HEK293 (cell line): ENCODE results near the gene NAT14.

Source experiments
- CTCF ChIA-PET: fragments of 350-600 bp; formaldehyde crosslinking; extraction: SDS; loops from one replicate; lab custom pipeline; 2021; ENCODE audit warnings: antibody characterized with exemption; lab: Yijun Ruan, JAX
- POLR2A ChIA-PET: fragments of 300-600 bp; formaldehyde crosslinking; extraction: SDS; loops from one replicate; lab custom pipeline; 2020; ENCODE audit warnings: antibody characterized with exemption, inconsistent platforms; lab: Yijun Ruan, JAX
- H3K27ac ChIP-seq: fragments of 200-500 bp; sonication (Bioruptor generic); 2 replicates; pipeline ENCODE4 v1.5.1; 2014; ENCODE audit warnings: low read depth, low read length, control low read depth, inconsistent platforms; ENCODE audit errors: extremely low read depth
- H3K36me3 ChIP-seq, 2 experiments: fragments of 200-500 bp in 1 of 2; sonication (Bioruptor generic) in 1 of 2; 1 replicate in 1 of 2; 2 replicates in 1 of 2; pipeline ENCODE4 v1.5.1; 2014 to 2017; ENCODE audit warnings: inconsistent platforms in 2 of 2, low read length in 2 of 2; ENCODE audit not compliant: control insufficient read depth in 2 of 2, insufficient read depth in 1 of 2
- H3K4me1 ChIP-seq: fragments of 200-500 bp; sonication (Bioruptor generic); 2 replicates; pipeline ENCODE4 v1.5.1; 2014; ENCODE audit warnings: mild to moderate bottlenecking, low read length, inconsistent platforms; ENCODE audit not compliant: control insufficient read depth, insufficient read depth
- H3K4me3 ChIP-seq: 2 replicates; pipeline ENCODE4 v1.5.1; 2011; ENCODE audit warnings: low read depth, mild to moderate bottlenecking, control low read depth, low read length, moderate library complexity
- H3K9me3 ChIP-seq: fragments of 200-500 bp; sonication (Bioruptor generic); 2 replicates; pipeline ENCODE4 v1.5.1; 2014; ENCODE audit warnings: low read depth, low read length, inconsistent platforms; ENCODE audit not compliant: control insufficient read depth, insufficient read depth
- AEBP2 ChIP-seq: fragments of 450-650 bp; formaldehyde crosslinking; IDR thresholded peaks from 2 replicates; pipeline ENCODE4 v1.5.1; 2016; ENCODE audit warnings: missing biosample characterization, missing genetic modification characterization, borderline replicate concordance
- GLI4 ChIP-seq: fragments of 450-650 bp; formaldehyde crosslinking; IDR thresholded peaks from 2 replicates; pipeline ENCODE4 v1.5.1; 2016; ENCODE audit warnings: missing biosample characterization, missing genetic modification characterization
- GLIS2 ChIP-seq: fragments of 450-650 bp; formaldehyde crosslinking; IDR thresholded peaks from 2 replicates; pipeline ENCODE4 v1.5.1; 2016; ENCODE audit warnings: missing biosample characterization, missing genetic modification characterization
- HOXC10 ChIP-seq: sonication (generic); formaldehyde crosslinking; IDR thresholded peaks from 2 replicates; pipeline ENCODE4 v1.8.1; 2023; ENCODE audit warnings: mild to moderate bottlenecking, missing genetic modification reagents
- SALL2 ChIP-seq: fragments of 450-650 bp; formaldehyde crosslinking; IDR thresholded peaks from 2 replicates; pipeline ENCODE4 v1.5.0; 2017; ENCODE audit warnings: missing biosample characterization, mild to moderate bottlenecking, missing genetic modification characterization, borderline replicate concordance
- SCRT1 ChIP-seq: fragments of 450-650 bp; formaldehyde crosslinking; IDR thresholded peaks from 2 replicates; pipeline ENCODE4 v1.5.1; 2016; ENCODE audit warnings: missing biosample characterization, missing genetic modification characterization, borderline replicate concordance
- SCRT2 ChIP-seq: fragments of 450-650 bp; formaldehyde crosslinking; IDR thresholded peaks from 2 replicates; pipeline ENCODE4 v1.5.1; 2016; ENCODE audit warnings: missing biosample characterization, missing genetic modification characterization
- TCF7L2 ChIP-seq: IDR thresholded peaks from 2 replicates; pipeline ENCODE4 v1.6.1; 2011; ENCODE audit warnings: low read depth, mild to moderate bottlenecking, inconsistent platforms, low read length, moderate library complexity, borderline replicate concordance
- ZFHX2 ChIP-seq: fragments of 450-650 bp; formaldehyde crosslinking; conservative IDR thresholded peaks from 2 replicates; pipeline ENCODE4 v1.5.1; 2016; ENCODE audit warnings: missing biosample characterization, missing genetic modification characterization
- ZNF114 ChIP-seq: fragments of 450-650 bp; formaldehyde crosslinking; IDR thresholded peaks from 2 replicates; pipeline ENCODE4 v1.5.0; 2017; ENCODE audit warnings: missing biosample characterization, missing genetic modification characterization
- ZNF121 ChIP-seq: fragments of 450-650 bp; formaldehyde crosslinking; IDR thresholded peaks from 2 replicates; pipeline ENCODE4 v1.5.1; 2016; ENCODE audit warnings: missing biosample characterization, missing genetic modification characterization
- ZNF302 ChIP-seq: fragments of 450-650 bp; formaldehyde crosslinking; IDR thresholded peaks from 2 replicates; pipeline ENCODE4 v1.5.1; 2016; ENCODE audit warnings: missing biosample characterization, missing genetic modification characterization, low read depth
- ZNF335 ChIP-seq: fragments of 450-650 bp; formaldehyde crosslinking; conservative IDR thresholded peaks from 2 replicates; pipeline ENCODE4 v1.5.1; 2016; ENCODE audit warnings: missing biosample characterization, missing genetic modification characterization
- ZNF366 ChIP-seq: fragments of 450-650 bp; formaldehyde crosslinking; conservative IDR thresholded peaks from 2 replicates; pipeline ENCODE4 v1.5.1; 2016; ENCODE audit warnings: missing biosample characterization, missing genetic modification characterization
- ZNF558 ChIP-seq: fragments of 450-650 bp; formaldehyde crosslinking; IDR thresholded peaks from 2 replicates; pipeline ENCODE4 v1.5.1; 2016; ENCODE audit warnings: missing biosample characterization, missing genetic modification characterization
- ZNF621 ChIP-seq: fragments of 450-650 bp; formaldehyde crosslinking; IDR thresholded peaks from 2 replicates; pipeline ENCODE4 v1.5.1; 2017; ENCODE audit warnings: missing biosample characterization, missing genetic modification characterization
- ZNF837 ChIP-seq: fragments of 450-650 bp; formaldehyde crosslinking; IDR thresholded peaks from 2 replicates; pipeline ENCODE4 v1.5.1; 2016; ENCODE audit warnings: missing biosample characterization, missing genetic modification characterization

The NAT14 gene

GRCh38 chr19:55490478-55491432, 5.8 kb downstream of the NAT14 start:
- CTCF ChIA-PET: interaction anchor here (1.8 to 4.4 kb wide), 3 partner anchors 14 to 116 kb away, joined by 8 to 28 read pairs (median 12); partner anchors contain the start of gene ZNF865
- TF ChIP-seq GLIS2 (tag by site-specific recombination): peak; percentile 9; the same call in 1 of the 2 replicates
- TF ChIP-seq ZNF335 (tag by site-specific recombination): peak; percentile 39; the same call in 1 of the 2 replicates
- TF ChIP-seq ZNF302 (tag by site-specific recombination): no peak
- TF ChIP-seq TCF7L2: no peak
- TF ChIP-seq ZFHX2 (tag by site-specific recombination): peak; percentile 46; the same call in 1 of the 2 replicates
- no peak for TF ChIP-seq HOXC10 (CRISPR knock-in tag)

GRCh38 chr19:55491546-55492360, 6.8 kb downstream of the NAT14 start:
- H3K36me3 ChIP-seq: no peaks in the 10 kb centered on the region
- CTCF ChIA-PET: interaction anchor here (0.6 to 4.4 kb wide), 5 partner anchors 11 to 129 kb away, joined by 3 to 28 read pairs (median 8); partner anchors contain the start of gene ZNF865
- TF ChIP-seq GLI4: no peak
- TF ChIP-seq ZNF366 (tag by site-specific recombination): peak; percentile 86
- peak; percentile 40; the same call in 1 of the 2 replicates for TF ChIP-seq GLIS2 (tag by site-specific recombination)
- TF ChIP-seq ZNF621: no peak
- H3K9me3 ChIP-seq: no peaks in the 10 kb centered on the region
- H3K4me1 ChIP-seq: peaks cover 8% of the 10 kb centered on the region
- H3K27ac ChIP-seq: no peak overlapping the region
- no peak overlapping the region for H3K4me3 ChIP-seq
- POLR2A ChIA-PET: interaction anchor here (0.5 to 0.6 kb wide), 3 partner anchors 19 to 143 kb away, joined by 3 to 8 read pairs (median 4); partner anchors contain the start of gene ZNF784

More at GRCh38 chr19:55490478-55491432, 5.8 kb downstream of the NAT14 start:
- Histone ChIP-seq H3K36me3 (no peaks in the 10 kb centered on the region), H3K4me3 (no peak overlapping the region), H3K4me1 (peaks cover 16% of the 10 kb centered on the region), H3K9me3 (no peaks in the 10 kb centered on the region), H3K27ac (no peak overlapping the region)
- POLR2A ChIA-PET: interaction anchor here (0.5 to 0.6 kb wide), 2 partner anchors 29 to 144 kb away, joined by 3 to 4 read pairs; no protein-coding TSS in a partner anchor

- Histone ChIP-seq H3K36me3 (no peaks in the 10 kb centered on the region), H3K4me1 (peaks cover under 1% of the 10 kb centered on the region), H3K4me3 (no peak overlapping the region), H3K27ac (no peak overlapping the region), H3K9me3 (no peaks in the 10 kb centered on the region)
- CTCF ChIA-PET: interaction anchor here (0.6 to 4.4 kb wide), 5 partner anchors 10 to 114 kb away, joined by 3 to 28 read pairs (median 8); partner anchors contain the start of gene ZNF865
- peak; percentile 84 for TF ChIP-seq SCRT2 (tag by site-specific recombination)
- no peak for TF ChIP-seq ZNF114
- no peak for TF ChIP-seq SALL2
- TF ChIP-seq ZNF558 (tag by site-specific recombination): no peak
- peak; percentile 82 for TF ChIP-seq SCRT1 (tag by site-specific recombination)
- TF ChIP-seq ZNF335 (tag by site-specific recombination): no peak
- 0 out of 2 replicates have a peak, but pooled peaks have one; percentile 50 for TF ChIP-seq ZNF121
- no peak for TF ChIP-seq AEBP2 (tag by site-specific recombination)
- TF ChIP-seq ZNF837: no peak
- POLR2A ChIA-PET: interaction anchor here (0.6 kb wide), 2 partner anchors 19 to 132 kb away, joined by 3 to 8 read pairs; partner anchors contain the start of gene ZNF784
Measured at GRCh38 chr19:55492362-55492944, 7.5 kb downstream of the NAT14 start.
